Prostate gland (tissue), 2 donors: Measurements from ENCODE around the gene HIGD1A. TPM values are rescaled to one million over a fixed set of nuclear protein-coding genes. Genes with fewer than 3 reads are reported as not detected.
A peak's percentile ranks its signal among the peaks of the same experiment; 100 is the strongest.

Experiments
- DNase-seq: peaks from one replicate; pipeline ENCODE4 v3.0.0-alpha.2; 2019; ENCODE audit warnings: low spot score
- H3K27ac ChIP-seq, 2 donors: fragments of 200-600 bp; sonication (generic); 2 replicates each; pipeline ENCODE4 v1.5.1; 2017 to 2019
- H3K27me3 ChIP-seq: fragments of 200-600 bp; sonication (generic); replicated peaks from 2 replicates; pipeline ENCODE4 v1.5.1; 2019; ENCODE audit not compliant: insufficient read depth
- H3K36me3 ChIP-seq, 2 donors: fragments of 200-600 bp; sonication (generic); 1 replicate in 1 of 2; 2 replicates in 1 of 2; pipeline versions ENCODE4 v1.5.1 to v1.8.1; 2017 to 2019
- H3K4me1 ChIP-seq: fragments of 200-600 bp; sonication (generic); replicated peaks from 2 replicates; pipeline ENCODE4 v1.5.1; 2019
- H3K4me3 ChIP-seq, 2 donors: fragments of 200-600 bp; sonication (generic); 2 replicates each; pipeline ENCODE4 v1.5.1; 2017 to 2019
- H3K9me3 ChIP-seq: fragments of 200-600 bp; sonication (generic); 2 replicates; pipeline ENCODE4 v1.5.1; 2017
- POLR2A ChIP-seq: fragments of 450-650 bp; IDR thresholded peaks from one replicate; pipeline ENCODE4 v1.6.1; 2016; ENCODE audit warnings: antibody characterized with exemption, mild to moderate bottlenecking
- POLR2AphosphoS5 ChIP-seq: sonication (generic); formaldehyde crosslinking; IDR thresholded peaks from one replicate; pipeline ENCODE4 v1.6.1; 2017; ENCODE audit warnings: antibody characterized with exemption
- WGBS: methylation state at CpG from one replicate; pipeline ENCODE4 v1.1.5; 2018; 5-methylcytosine and 5-hydroxymethylcytosine counted together
- intact Hi-C: fragments of 100-400 bp; cut with DNase I; formaldehyde crosslinking; loops from one replicate; pipeline ENCODE4 v1.14.2; 2022
- total RNA-seq, 2 donors: library from RNA; depleted of rRNA; stranded (reverse); fragments of >200 nt; gene quantifications; one replicate each; pipeline ENCODE4 v1.1.0, GENCODE V29; 2016
- TF ChIP-seq, protein P1 (sequence below), 4 experiments: fragments of 200-600 bp in 2 of 4; fragments of 450-650 bp in 2 of 4; sonication (generic) in 2 of 4; IDR thresholded peaks; 1 replicate in 3 of 4; 2 replicates in 1 of 4; pipeline ENCODE4 v1.5.1; 2016 to 2019; ENCODE audit warnings: antibody characterized with exemption in 4 of 4, mild to moderate bottlenecking in 2 of 4, moderate library complexity in 2 of 4

Gene HIGD1A
- total RNA-seq, 2 donors from 2014 or later: 91.0 to 135 TPM

DNA sequence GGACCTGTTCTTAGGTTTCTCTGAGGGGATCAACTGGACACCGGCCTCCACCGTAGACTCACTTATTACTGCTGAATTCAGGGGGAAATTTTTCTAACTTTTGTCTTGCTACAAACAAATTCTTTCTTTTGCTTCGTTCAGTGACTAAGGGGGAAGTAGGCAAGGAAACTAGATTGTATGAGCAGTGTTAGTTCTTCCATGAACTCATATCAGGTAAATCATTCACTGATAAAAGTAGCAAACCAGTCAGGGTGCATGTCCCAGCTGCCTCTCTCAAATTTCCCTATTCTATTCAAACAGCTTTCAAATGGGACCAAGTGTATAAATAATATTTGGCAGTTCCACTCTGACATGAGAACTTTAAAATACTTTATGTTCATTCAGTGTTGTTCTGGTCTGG, 23.9 kb downstream of the HIGD1A start:
- TF ChIP-seq, protein P1, sequence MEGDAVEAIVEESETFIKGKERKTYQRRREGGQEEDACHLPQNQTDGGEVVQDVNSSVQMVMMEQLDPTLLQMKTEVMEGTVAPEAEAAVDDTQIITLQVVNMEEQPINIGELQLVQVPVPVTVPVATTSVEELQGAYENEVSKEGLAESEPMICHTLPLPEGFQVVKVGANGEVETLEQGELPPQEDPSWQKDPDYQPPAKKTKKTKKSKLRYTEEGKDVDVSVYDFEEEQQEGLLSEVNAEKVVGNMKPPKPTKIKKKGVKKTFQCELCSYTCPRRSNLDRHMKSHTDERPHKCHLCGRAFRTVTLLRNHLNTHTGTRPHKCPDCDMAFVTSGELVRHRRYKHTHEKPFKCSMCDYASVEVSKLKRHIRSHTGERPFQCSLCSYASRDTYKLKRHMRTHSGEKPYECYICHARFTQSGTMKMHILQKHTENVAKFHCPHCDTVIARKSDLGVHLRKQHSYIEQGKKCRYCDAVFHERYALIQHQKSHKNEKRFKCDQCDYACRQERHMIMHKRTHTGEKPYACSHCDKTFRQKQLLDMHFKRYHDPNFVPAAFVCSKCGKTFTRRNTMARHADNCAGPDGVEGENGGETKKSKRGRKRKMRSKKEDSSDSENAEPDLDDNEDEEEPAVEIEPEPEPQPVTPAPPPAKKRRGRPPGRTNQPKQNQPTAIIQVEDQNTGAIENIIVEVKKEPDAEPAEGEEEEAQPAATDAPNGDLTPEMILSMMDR (IDR thresholded peaks at IDR 0.05): no peak
- TF ChIP-seq POLR2AphosphoS5 (no peak), POLR2A (no peak)
- DNase-seq: no peak
- Histone ChIP-seq H3K4me1 (no peaks in the 10 kb centered on the region), H3K27ac (peak overlapping the region; percentile 37 to 39), H3K9me3 (no peaks in the 10 kb centered on the region), H3K36me3 (no peaks in the 10 kb centered on the region), H3K27me3 (no peaks in the 10 kb centered on the region), H3K4me3 (no peak overlapping the region)
- intact Hi-C loops: loop anchor here (5.0 kb wide), 2 partner anchors 42 to 57 kb away; no protein-coding TSS in a partner anchor
- WGBS: 62% methylated on average over 3 of the region's 3 CpGs

DNA sequence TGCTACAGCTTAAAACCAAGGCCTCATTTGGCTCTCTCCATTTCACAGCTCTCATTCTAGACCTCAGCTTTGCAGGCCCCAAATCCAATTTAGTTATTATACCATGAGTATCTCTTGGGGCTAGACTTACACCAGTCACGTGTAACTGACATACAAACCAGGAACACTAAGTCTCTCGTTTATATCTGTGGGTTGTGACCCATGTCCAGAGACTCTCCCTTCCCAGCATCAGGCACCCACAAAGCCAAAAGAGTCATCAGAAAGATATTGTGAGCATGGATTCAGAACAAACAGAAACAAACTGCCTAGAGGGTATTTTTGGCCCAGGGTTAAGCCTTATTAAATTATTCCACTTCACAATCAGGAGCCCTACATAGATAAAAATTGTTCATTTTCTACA, 25.6 kb downstream of the HIGD1A start:
- no peaks in the 10 kb centered on the region for H3K4me1 ChIP-seq
- no peaks in the 10 kb centered on the region for H3K9me3 ChIP-seq
- H3K27me3 ChIP-seq: no peaks in the 10 kb centered on the region
- TF ChIP-seq, protein P1 (IDR thresholded peaks at IDR 0.05): no peak
- peak; percentile 24 for TF ChIP-seq POLR2AphosphoS5
- DNase-seq: no peak
- intact Hi-C loops: loop anchor here (2.0 kb wide), 1 partner anchor 32 kb away; no protein-coding TSS in a partner anchor
- peak overlapping the region; percentile 39 to 45 for H3K27ac ChIP-seq
- H3K4me3 ChIP-seq: no peak overlapping the region
- no peaks in the 10 kb centered on the region for H3K36me3 ChIP-seq
- 55% methylated on average over 2 of the region's 2 CpGs for WGBS

DNA sequence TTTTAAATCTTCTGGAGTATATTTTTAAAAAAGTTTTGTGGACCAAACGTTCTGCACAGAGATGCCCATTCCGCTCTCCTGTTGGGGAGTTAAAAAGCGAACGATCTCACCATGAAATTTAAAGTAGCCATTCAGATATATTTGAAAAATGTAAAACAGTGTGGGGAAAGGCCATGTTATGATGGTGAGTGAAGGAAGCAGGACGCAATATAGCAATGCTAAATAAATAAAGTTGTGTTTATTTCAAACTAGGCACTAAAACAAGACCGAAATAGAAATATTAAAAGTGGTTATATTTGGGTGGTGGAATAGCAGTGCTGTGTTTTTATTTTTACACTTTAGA, 30.9 kb downstream of the HIGD1A start:
- intact Hi-C loops: no loop called here
- Histone ChIP-seq H3K4me1 (no peaks in the 10 kb centered on the region), H3K9me3 (no peaks in the 10 kb centered on the region), H3K27ac (peak overlapping the region; percentile 5 to 13), H3K36me3 (no peaks in the 10 kb centered on the region), H3K27me3 (no peaks in the 10 kb centered on the region), H3K4me3 (peak overlapping the region; percentile 23 to 40)
- TF ChIP-seq POLR2A: no peak
- TF ChIP-seq, protein P1 (IDR thresholded peaks at IDR 0.05): no peak
- no peak for TF ChIP-seq POLR2AphosphoS5
- 5% methylated on average over 6 of the region's 6 CpGs for WGBS
- DNase-seq: no peak

DNA sequence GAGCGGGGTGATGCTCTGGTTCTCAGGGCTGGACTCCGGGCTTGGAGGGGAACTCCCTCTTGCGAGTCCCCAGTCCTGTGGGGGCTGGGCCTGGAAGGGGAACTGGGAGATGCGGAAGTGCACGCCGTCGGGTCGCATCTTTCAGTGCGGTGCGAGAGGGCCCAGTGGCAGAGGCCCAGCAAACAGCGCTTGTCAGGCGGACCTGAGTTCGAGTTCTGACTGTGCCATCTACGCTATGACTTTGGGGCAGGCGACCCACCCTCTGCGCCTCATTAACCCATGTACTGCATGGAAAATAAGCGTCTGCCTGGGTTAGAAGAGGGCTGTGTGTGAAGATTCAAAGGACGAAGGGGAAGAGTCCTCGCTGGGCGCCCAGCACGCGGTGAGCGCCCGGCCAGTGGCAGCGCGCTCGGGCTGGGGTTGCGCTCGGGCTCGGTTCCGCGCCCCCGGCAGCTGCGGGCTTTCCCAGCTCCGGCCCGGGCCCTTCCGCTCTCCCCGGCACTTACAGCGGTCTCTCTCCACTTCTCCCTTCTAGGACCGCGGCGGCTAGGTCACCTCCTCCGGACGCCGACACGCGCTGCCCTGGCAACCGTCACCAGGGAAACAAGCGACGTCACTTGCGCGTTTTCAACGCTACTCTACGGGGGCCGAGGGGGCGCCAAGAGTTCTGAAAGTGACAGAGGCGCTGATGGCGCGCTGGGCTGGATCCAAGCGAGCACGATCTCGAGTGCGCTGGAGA, 31.5 kb downstream of the HIGD1A start, which contains the start of gene CCDC13:
TSS of gene CCDC13 (minus strand) at position 584 of the 739 bp plus-strand sequence. CDS start 14,908 bp downstream, outside the sequence.
- peak; percentile 19 for TF ChIP-seq POLR2A
- TF ChIP-seq, protein P1 (IDR thresholded peaks at IDR 0.05): no peak
- peak; percentile 82 for TF ChIP-seq POLR2AphosphoS5
- WGBS: 5% methylated on average over 61 of the region's 63 CpGs
- Histone ChIP-seq H3K9me3 (no peaks in the 10 kb centered on the region), H3K4me3 (peak within 1 kb of the TSS; percentile 23 to 40), H3K27ac (peak within 1 kb of the TSS; percentile 13 to 42), H3K4me1 (no peaks in the 10 kb centered on the region), H3K27me3 (no peaks in the 10 kb centered on the region), H3K36me3 (no peaks in the 10 kb centered on the region)
- DNase-seq: peak; percentile 76
- intact Hi-C loops: no loop called here

DNA sequence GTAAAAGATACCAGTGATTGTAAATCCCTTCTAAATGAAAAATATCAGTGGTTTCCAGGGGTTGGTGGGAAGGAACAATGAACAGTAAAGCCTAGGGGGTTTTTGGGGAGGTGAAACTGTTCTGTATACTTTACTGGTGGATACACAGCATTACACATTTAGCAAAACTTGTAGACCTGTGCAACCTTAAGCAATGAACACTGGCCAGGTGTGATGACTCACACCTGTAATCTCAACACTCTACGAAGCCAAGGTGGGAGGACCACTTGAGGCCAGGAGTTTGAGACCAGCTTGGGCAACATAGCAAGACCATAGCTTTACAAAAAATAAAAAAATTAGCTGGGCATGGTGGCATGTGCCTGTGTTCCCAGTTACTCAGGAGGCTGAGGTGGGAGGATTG, 33.0 kb downstream of the HIGD1A start:
- 58% methylated on average over 1 of the region's 1 CpG for whole genome bisulfite sequencing
- TF ChIP-seq POLR2A: no peak
- TF ChIP-seq POLR2AphosphoS5: no peak
- TF ChIP-seq, protein P1 (IDR thresholded peaks at IDR 0.05): no peak

More for the DNA sequence above, 33.0 kb downstream of the HIGD1A start:
- no peak overlapping the region for H3K4me3 ChIP-seq
- no peaks in the 10 kb centered on the region for H3K9me3 ChIP-seq
- H3K4me1 ChIP-seq: no peaks in the 10 kb centered on the region
- no peak for DNase-seq
- no peak overlapping the region for H3K27ac ChIP-seq
- intact Hi-C loops: no loop called here
- no peaks in the 10 kb centered on the region for H3K36me3 ChIP-seq
- no peaks in the 10 kb centered on the region for H3K27me3 ChIP-seq
